ENCODE data around the gene EIF3B.
A peak's percentile ranks its signal among the peaks of the same experiment; 100 is the strongest.

Gene EIF3B

GRCh38 chr7:2355705-2356008, 1.0 kb downstream of the EIF3B start:
- DNase-seq: no peak
- Histone ChIP-seq H4K20me1 (ENCODE audit: insufficient read depth, low read length) (peaks cover 57% of the 10 kb centered on the region), H3K36me3 (ENCODE audit: insufficient read depth, low read length) (peaks cover 55% of the 10 kb centered on the region), H3K27me3 (ENCODE audit: insufficient read depth, low read length, poor library complexity) (no peaks in the 10 kb centered on the region), H2AFZ (ENCODE audit: low read depth, low read length) (no peak overlapping the region), H3K4me1 (ENCODE audit: insufficient read depth, low read length) (peaks cover 44% of the 10 kb centered on the region), H3K79me2 (ENCODE audit: insufficient read depth, low read length) (peaks cover 75% of the 10 kb centered on the region), H3K9me3 (ENCODE audit: insufficient read depth, low read length, severe bottlenecking) (no peaks in the 10 kb centered on the region), H3K4me2 (ENCODE audit: insufficient read depth, low read length) (peak overlapping the region; percentile 81), H3K9ac (ENCODE audit: low read depth, low read length) (peak overlapping the region; percentile 77), H3K4me3 (ENCODE audit: low read depth in 1 of 2, low read length in 2 of 2) (peak overlapping the region; percentile 93 to 98), H3K27ac (ENCODE audit: low read length) (peak overlapping the region; percentile 97)
- no peak for ATAC-seq (ENCODE audit: insufficient read depth, low read depth)
- no peak for TF ChIP-seq CTCF (IDR thresholded peaks at IDR 0.05; ENCODE audit: borderline replicate concordance, extremely low read depth, low read length, poor library complexity, severe bottlenecking)
- no peak for TF ChIP-seq EZH2 (IDR thresholded peaks at IDR 0.05; ENCODE audit: borderline replicate concordance, low read depth, low read length, severe bottlenecking)

GRCh38 chr7:2357165-2357564, 2.5 kb downstream of the EIF3B start:
- Histone ChIP-seq H2AFZ (ENCODE audit: low read depth, low read length) (no peak overlapping the region), H3K4me2 (ENCODE audit: insufficient read depth, low read length) (peak overlapping the region; percentile 81), H3K9ac (ENCODE audit: low read depth, low read length) (peak overlapping the region; percentile 77; the same call in 1 of the 2 replicates), H3K9me3 (ENCODE audit: insufficient read depth, low read length, severe bottlenecking) (no peaks in the 10 kb centered on the region), H4K20me1 (ENCODE audit: insufficient read depth, low read length) (peaks cover 63% of the 10 kb centered on the region), H3K4me3 (ENCODE audit: low read depth in 1 of 2, low read length in 2 of 2) (peak overlapping the region in 1 of 2 experiments; percentile 93; a peak in 1 of 4 replicates), H3K36me3 (ENCODE audit: insufficient read depth, low read length) (peaks cover 66% of the 10 kb centered on the region), H3K4me1 (ENCODE audit: insufficient read depth, low read length) (peaks cover 44% of the 10 kb centered on the region), H3K27me3 (ENCODE audit: insufficient read depth, low read length, poor library complexity) (no peaks in the 10 kb centered on the region), H3K27ac (ENCODE audit: low read length) (no peak overlapping the region), H3K79me2 (ENCODE audit: insufficient read depth, low read length) (peaks cover 82% of the 10 kb centered on the region)
- DNase-seq (no peak), ATAC-seq (ENCODE audit: insufficient read depth, low read depth) (no peak)
- no peak for TF ChIP-seq CTCF (IDR thresholded peaks at IDR 0.05; ENCODE audit: borderline replicate concordance, extremely low read depth, low read length, poor library complexity, severe bottlenecking)
- no peak for TF ChIP-seq EZH2 (IDR thresholded peaks at IDR 0.05; ENCODE audit: borderline replicate concordance, low read depth, low read length, severe bottlenecking)

GRCh38 chr7:2357571-2357970, 2.9 kb downstream of the EIF3B start:
- H2AFZ ChIP-seq (ENCODE audit: low read depth, low read length): no peak overlapping the region
- no peak overlapping the region; a peak in 1 of 4 replicates for H3K4me3 ChIP-seq (ENCODE audit: low read depth in 1 of 2, low read length in 2 of 2)
- no peak overlapping the region for H3K27ac ChIP-seq (ENCODE audit: low read length)
- peaks cover 70% of the 10 kb centered on the region for H3K36me3 ChIP-seq (ENCODE audit: insufficient read depth, low read length)
- TF ChIP-seq EZH2 (IDR thresholded peaks at IDR 0.05; ENCODE audit: borderline replicate concordance, low read depth, low read length, severe bottlenecking): no peak
- TF ChIP-seq CTCF (IDR thresholded peaks at IDR 0.05; ENCODE audit: borderline replicate concordance, extremely low read depth, low read length, poor library complexity, severe bottlenecking): no peak
- H3K4me2 ChIP-seq (ENCODE audit: insufficient read depth, low read length): peak overlapping the region; percentile 81
- no peak overlapping the region; the same call in 1 of the 2 replicates for H3K9ac ChIP-seq (ENCODE audit: low read depth, low read length)
- H4K20me1 ChIP-seq (ENCODE audit: insufficient read depth, low read length): peaks cover 67% of the 10 kb centered on the region
- ATAC-seq (ENCODE audit: insufficient read depth, low read depth): no peak
- no peak for DNase-seq
- no peaks in the 10 kb centered on the region for H3K27me3 ChIP-seq (ENCODE audit: insufficient read depth, low read length, poor library complexity)
- H3K4me1 ChIP-seq (ENCODE audit: insufficient read depth, low read length): peaks cover 43% of the 10 kb centered on the region
- H3K9me3 ChIP-seq (ENCODE audit: insufficient read depth, low read length, severe bottlenecking): no peaks in the 10 kb centered on the region
- H3K79me2 ChIP-seq (ENCODE audit: insufficient read depth, low read length): peaks cover 85% of the 10 kb centered on the region

All from DND-41 (cell line).